NCI-H82 treated with DMSO at 0.1 percent for 48 hours (cell line): ENCODE measurements around the gene MSGN1.
A peak's percentile ranks its signal among the peaks of the same experiment; 100 is the strongest.

Source experiments
- DNase-seq: peaks from one replicate; lab custom pipeline; 2025; ENCODE audit not compliant: unreplicated experiment; lab: John Stamatoyannopoulos, UW

MSGN1 gene

GRCh38 chr2:17847236-17847635 is 31.0 kb downstream of the MSGN1 start:
- no peak for DNase-seq

GRCh38 chr2:17849275-17849674 is 33.0 kb downstream of the MSGN1 start:
- DNase-seq: peak; percentile 35

GRCh38 chr2:17850151-17850550 is 33.9 kb downstream of the MSGN1 start:
- peak; percentile 16 for DNase-seq

- DNase-seq: peak; percentile 74
Observed at GRCh38 chr2:17851731-17852585, 35.7 kb downstream of the MSGN1 start.

GRCh38 chr2:17853799-17854198 is 37.5 kb downstream of the MSGN1 start:
- no peak for DNase-seq

GRCh38 chr2:17857021-17857420 is 40.8 kb downstream of the MSGN1 start:
- no peak for DNase-seq

- DNase-seq: no peak
Observed at GRCh38 chr2:17858064-17858463, 41.8 kb downstream of the MSGN1 start.

- DNase-seq: no peak
Observed at GRCh38 chr2:17863539-17863938, 47.3 kb downstream of the MSGN1 start.

- DNase-seq: no peak
Observed at GRCh38 chr2:17864676-17865075, 48.4 kb downstream of the MSGN1 start.

GRCh38 chr2:17867133-17867532 is 50.9 kb downstream of the MSGN1 start:
- no peak for DNase-seq
